ENCODE results near the gene MEP1A.
"Not testable (repeated sequence)": the region's sequence is repeated elsewhere in the genome, so short reads cannot be mapped to it uniquely, and the experiment has no call there.

MEP1A gene

DNA sequence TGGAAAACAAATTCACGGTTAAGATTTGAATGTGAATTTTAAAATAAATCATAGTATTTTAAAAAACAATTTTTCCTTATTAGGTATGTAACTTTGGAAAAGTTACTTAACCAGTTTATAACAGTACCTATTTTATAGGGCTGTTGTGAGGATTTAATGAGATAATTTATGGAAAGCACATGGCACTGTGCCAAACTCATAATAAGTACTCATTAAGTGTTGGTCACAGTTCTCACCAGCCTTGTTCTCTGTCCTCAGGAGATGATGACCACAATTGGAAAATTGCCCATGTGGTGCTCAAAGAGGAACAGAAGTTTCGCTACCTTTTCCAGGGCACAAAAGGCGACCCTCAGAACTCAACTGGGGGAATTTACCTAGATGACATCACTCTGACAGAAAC lies 39.6 kb downstream of the MEP1A start:
- DNase-seq (ENCODE audit: extremely low read depth in 1 of 2, low read depth in 1 of 2) = no peak

GRCh38 chr6:46834257-46834916 lies 41.2 kb downstream of the MEP1A start:
- not testable (repeated sequence) for DNase-seq (ENCODE audit: extremely low read depth in 1 of 2, low read depth in 1 of 2)

- DNase-seq (ENCODE audit: extremely low read depth in 1 of 2, low read depth in 1 of 2) = not testable (repeated sequence)
Measured at GRCh38 chr6:46834991-46835390, 41.8 kb downstream of the MEP1A start.

GRCh38 chr6:46838033-46838432 lies 44.8 kb downstream of the MEP1A start:
- DNase-seq (ENCODE audit: extremely low read depth in 1 of 2, low read depth in 1 of 2) = no peak

DNA sequence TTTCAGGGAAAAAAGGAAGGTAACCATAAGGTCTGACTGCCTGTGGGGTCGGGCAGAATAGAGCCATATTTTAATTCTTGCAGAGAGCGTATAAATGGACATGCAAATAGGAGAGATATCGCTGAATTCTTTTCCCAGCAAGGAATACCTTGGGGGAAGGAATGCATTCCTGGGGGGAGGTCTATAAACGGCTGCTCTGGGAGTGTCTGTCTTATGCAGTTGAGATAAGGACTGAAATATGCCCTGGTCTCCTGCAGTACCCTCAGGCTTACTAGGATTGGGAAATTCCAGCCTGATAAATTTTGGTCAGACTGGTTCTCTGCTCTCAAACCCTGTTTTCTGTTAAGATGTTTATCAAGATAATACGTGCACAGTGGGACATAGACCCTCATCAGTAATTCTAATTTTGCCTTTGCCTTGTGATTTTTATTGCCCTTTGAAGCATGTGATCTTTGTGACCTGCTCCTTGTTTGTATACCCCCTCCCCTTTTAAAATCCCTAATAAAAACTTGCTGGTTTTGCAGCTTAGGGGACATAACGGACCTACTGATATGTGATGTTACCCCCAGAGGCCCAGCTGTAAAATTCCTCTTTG lies 49.2 kb downstream of the MEP1A start:
- not testable (repeated sequence) for DNase-seq (ENCODE audit: extremely low read depth in 1 of 2, low read depth in 1 of 2)

- no peak for DNase-seq (ENCODE audit: extremely low read depth in 1 of 2, low read depth in 1 of 2)
Measured at GRCh38 chr6:46845126-46845525, 51.9 kb downstream of the MEP1A start.

GRCh38 chr6:46848684-46849360 lies 55.6 kb downstream of the MEP1A start:
- peak in 1 of 2 donors; percentile 41 for DNase-seq (ENCODE audit: extremely low read depth in 1 of 2, low read depth in 1 of 2)

DNA sequence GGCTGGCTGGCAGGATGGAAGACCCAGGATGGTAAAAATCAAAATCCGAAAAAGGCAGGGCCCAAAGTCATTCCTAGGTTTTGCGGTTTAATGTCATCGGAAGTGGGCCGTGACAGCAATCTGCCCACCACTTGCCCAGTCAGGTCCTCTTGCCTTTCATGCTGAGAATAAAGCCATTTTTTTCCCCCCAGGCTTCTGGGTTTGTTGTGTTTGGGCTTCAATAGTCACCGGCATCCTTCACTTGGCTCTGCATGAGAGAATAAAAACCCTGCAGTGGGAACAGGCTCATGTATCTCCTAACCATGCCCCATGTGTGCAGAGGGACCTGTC lies 56.1 kb downstream of the MEP1A start:
- no peak for DNase-seq (ENCODE audit: extremely low read depth in 1 of 2, low read depth in 1 of 2)

DNA sequence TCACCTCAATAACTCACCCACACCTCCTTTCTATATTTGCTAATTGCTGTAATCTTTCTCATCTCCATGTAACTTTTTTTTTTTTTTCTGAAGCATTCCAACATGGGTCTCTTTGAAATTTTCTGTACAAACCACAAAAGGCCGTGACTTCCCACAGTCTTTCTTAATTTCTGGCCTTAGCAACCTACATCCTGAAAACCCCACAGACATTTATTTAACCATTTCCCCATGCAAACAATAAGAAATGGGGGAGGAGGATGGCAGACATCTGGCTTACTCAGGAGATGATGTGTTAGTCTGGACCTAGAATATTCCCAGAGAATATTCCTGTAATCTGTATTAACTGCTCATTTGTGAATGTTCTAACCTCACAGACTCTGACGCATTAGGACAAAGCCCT lies 57.6 kb downstream of the MEP1A start:
- DNase-seq (ENCODE audit: extremely low read depth in 1 of 2, low read depth in 1 of 2) = no peak

DNA sequence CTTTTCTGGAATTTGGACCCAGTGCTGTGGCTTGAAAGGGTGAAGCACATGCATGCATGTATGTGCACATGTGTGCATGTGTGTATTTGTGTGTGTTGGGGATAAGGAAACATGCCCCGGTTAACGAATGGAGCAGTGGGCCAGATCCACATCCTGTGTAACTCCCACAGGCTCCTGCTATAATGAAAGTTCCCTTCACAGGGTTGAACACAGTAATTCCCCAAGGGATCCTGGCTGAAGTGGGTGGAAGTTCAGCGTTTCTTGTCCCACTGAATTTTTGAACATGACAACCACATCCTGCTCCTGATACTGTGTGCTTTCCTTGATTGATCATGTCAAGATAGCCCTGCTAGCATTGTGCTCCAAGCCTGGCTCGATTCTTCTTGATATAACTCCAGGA lies 58.4 kb downstream of the MEP1A start:
- DNase-seq (ENCODE audit: extremely low read depth in 1 of 2, low read depth in 1 of 2) = not testable (repeated sequence)

GRCh38 chr6:46855966-46856365 lies 62.8 kb downstream of the MEP1A start:
- DNase-seq (ENCODE audit: extremely low read depth in 1 of 2, low read depth in 1 of 2) = not testable (repeated sequence)

DNA sequence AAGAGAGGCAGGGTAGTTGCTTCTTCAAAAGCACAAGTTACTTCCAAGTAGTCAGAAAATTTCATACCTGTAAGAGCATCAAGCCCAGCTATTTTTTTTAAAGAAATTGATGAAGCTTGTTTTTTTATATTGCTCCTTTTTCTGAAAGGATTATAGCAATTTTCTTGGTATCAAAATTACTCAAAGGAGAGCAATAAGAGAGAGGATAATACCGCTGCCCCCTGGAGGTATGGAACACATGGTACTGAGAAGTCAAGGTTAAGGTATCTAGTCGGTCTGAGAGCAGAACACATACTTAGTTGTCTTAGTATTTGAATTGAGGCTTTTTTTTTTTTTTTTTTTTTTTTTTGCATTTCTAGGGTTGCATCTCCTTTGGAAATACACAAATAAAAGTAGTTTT lies 69.2 kb downstream of the MEP1A start:
- DNase-seq (ENCODE audit: extremely low read depth in 1 of 2, low read depth in 1 of 2) = no peak

DNA sequence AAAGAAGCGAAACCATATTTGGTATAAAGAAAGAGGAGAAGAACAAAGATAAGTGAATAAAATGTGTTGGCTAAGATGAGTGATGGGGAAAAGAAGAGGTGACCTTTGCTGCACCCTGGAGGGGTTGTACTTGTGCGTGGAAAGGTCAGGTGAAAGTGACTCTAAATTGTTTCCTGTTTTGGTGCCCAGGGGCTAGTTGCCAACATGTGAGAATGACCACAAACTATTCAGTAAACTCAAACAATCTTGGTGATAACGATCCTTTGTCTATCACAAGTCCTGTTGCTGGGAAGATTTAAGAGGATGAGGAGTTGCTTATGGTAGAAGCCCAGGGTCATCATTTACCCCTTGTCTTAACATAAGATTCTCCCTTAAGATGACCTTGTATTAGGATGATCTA lies 70.6 kb downstream of the MEP1A start:
- DNase-seq (ENCODE audit: extremely low read depth in 1 of 2, low read depth in 1 of 2) = no peak

DNA sequence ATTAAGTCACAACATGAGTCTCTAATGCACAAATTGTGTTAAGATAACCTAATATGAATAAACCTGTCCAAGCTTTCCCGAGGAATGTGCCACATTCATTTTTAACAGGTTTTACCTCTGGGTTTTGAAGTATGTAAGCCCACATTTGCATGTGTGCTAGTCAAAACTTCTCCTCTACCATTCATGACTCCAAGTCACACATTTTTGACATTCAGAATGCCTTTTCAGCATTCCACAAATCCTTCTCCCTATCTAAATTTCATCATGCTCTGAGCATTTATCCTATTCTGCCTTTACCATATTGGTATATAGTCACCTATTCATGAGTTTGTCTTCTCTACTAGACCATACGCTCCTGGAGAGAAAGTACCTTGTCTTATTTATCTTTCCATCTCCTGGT lies 72.0 kb downstream of the MEP1A start:
- DNase-seq (ENCODE audit: extremely low read depth in 1 of 2, low read depth in 1 of 2) = no peak

GRCh38 chr6:46867411-46867810 lies 74.2 kb downstream of the MEP1A start:
- no peak for DNase-seq (ENCODE audit: extremely low read depth in 1 of 2, low read depth in 1 of 2)

GRCh38 chr6:46876126-46876525 lies 82.9 kb downstream of the MEP1A start:
- no peak for DNase-seq (ENCODE audit: extremely low read depth in 1 of 2, low read depth in 1 of 2)

- DNase-seq (ENCODE audit: extremely low read depth in 1 of 2, low read depth in 1 of 2) = no peak
Measured at GRCh38 chr6:46879003-46879402, 85.8 kb downstream of the MEP1A start.

- no peak for DNase-seq (ENCODE audit: extremely low read depth in 1 of 2, low read depth in 1 of 2)
Measured at GRCh38 chr6:46882645-46883044, 89.5 kb downstream of the MEP1A start.

- no peak for DNase-seq (ENCODE audit: extremely low read depth in 1 of 2, low read depth in 1 of 2)
Measured at GRCh38 chr6:46888031-46888430, 94.8 kb downstream of the MEP1A start.

DNA sequence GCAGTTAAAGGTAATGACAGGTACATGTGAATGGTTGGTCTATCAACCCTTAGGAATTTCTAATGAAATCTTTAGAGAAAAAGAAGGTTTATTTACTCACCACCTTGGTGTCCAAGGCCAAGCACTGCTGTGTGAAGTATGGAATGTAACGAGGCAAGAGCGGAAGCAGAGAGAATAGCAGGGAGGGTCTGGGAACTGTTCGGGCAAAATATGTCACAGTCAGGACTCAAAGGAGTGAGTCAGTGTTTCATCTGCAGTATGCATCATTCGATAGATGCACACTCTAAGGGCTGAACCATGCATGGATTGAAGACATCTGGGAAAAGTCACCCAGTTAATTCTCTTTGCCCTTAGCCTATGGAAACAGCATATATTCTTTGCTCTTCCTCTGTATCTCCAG lies 95.4 kb downstream of the MEP1A start:
- DNase-seq (ENCODE audit: extremely low read depth in 1 of 2, low read depth in 1 of 2) = no peak
